Ascending aorta (tissue), 2 donors: ENCODE measurements around the gene URI1. TPM values are rescaled to one million over a fixed set of nuclear protein-coding genes. Genes with fewer than 3 reads are reported as not detected.
"Not testable (repeated sequence)": the region's sequence is repeated elsewhere in the genome, so short reads cannot be mapped to it uniquely, and the experiment has no call there.

Source experiments
- DNase-seq, 2 donors: peaks; one replicate each; pipeline ENCODE4 v3.0.0-alpha.2; 2019; ENCODE audit warnings: low spot score in 2 of 2
- H3K27ac ChIP-seq, 2 donors: fragments of 200-600 bp; sonication (generic); one replicate each; pipeline ENCODE4 v1.5.1; 2016 to 2017; ENCODE audit warnings: mild to moderate bottlenecking in 1 of 2
- H3K27me3 ChIP-seq: fragments of 200-600 bp; sonication (generic); one replicate; pipeline ENCODE4 v1.5.1; 2017
- H3K36me3 ChIP-seq, 2 donors: fragments of 200-600 bp; sonication (generic); one replicate each; pipeline ENCODE4 v1.5.1; 2016
- H3K4me1 ChIP-seq, 2 donors: fragments of 200-600 bp; sonication (generic); one replicate each; pipeline ENCODE4 v1.5.1; 2016 to 2017; ENCODE audit warnings: mild to moderate bottlenecking in 1 of 2
- H3K4me3 ChIP-seq, 2 donors: fragments of 200-600 bp; sonication (generic); one replicate each; pipeline ENCODE4 v1.5.1; 2016 to 2017; ENCODE audit warnings: mild to moderate bottlenecking in 1 of 2
- H3K9me3 ChIP-seq, 2 donors: fragments of 200-600 bp; sonication (generic); one replicate each; pipeline ENCODE4 v1.5.1; 2016
- intact Hi-C: fragments of 100-400 bp; cut with DNase I; formaldehyde crosslinking; loops from one replicate; pipeline ENCODE4 v1.15.1; 2023
- total RNA-seq: library from RNA; depleted of rRNA; stranded (reverse); fragments of >200 nt; gene quantifications from one replicate; pipeline ENCODE4 v1.1.0, GENCODE V29; 2016
- TF ChIP-seq, protein P1 (sequence below), 3 experiments: fragments of 200-600 bp in 2 of 3; fragments of 450-650 bp in 1 of 3; sonication (generic) in 2 of 3; IDR thresholded peaks; one replicate each; pipeline ENCODE4 v1.5.1; 2016 to 2019; ENCODE audit warnings: antibody characterized with exemption in 3 of 3, mild to moderate bottlenecking in 1 of 3, moderate library complexity in 1 of 3

URI1 gene
- total RNA-seq, 1 donor from 2014 or later = 23.8 TPM

DNA sequence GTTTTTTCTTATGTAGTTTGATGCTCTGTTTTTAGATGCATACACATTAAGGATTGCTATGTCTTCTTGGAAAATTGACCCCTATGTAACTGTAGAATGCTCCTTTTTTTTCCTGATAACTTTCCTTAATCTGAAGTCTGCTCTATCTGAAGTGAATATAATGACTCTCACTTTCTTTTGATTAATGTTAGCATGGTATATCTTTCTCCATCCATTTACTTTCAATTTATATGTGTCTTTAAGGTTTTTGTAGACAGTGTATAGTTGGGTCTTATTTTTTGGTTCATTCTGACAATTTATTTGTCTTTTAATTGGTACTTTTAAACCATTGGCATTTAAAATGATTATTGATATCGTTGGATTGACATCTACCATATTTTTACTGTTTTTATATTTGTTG, 92.3 kb downstream of the URI1 start:
- no peak for DNase-seq
- TF ChIP-seq, protein P1, sequence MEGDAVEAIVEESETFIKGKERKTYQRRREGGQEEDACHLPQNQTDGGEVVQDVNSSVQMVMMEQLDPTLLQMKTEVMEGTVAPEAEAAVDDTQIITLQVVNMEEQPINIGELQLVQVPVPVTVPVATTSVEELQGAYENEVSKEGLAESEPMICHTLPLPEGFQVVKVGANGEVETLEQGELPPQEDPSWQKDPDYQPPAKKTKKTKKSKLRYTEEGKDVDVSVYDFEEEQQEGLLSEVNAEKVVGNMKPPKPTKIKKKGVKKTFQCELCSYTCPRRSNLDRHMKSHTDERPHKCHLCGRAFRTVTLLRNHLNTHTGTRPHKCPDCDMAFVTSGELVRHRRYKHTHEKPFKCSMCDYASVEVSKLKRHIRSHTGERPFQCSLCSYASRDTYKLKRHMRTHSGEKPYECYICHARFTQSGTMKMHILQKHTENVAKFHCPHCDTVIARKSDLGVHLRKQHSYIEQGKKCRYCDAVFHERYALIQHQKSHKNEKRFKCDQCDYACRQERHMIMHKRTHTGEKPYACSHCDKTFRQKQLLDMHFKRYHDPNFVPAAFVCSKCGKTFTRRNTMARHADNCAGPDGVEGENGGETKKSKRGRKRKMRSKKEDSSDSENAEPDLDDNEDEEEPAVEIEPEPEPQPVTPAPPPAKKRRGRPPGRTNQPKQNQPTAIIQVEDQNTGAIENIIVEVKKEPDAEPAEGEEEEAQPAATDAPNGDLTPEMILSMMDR (IDR thresholded peaks at IDR 0.05) = no peak
- no peaks in the 10 kb centered on the region for H3K4me1 ChIP-seq
- peaks cover 3 to 31% of the 10 kb centered on the region in 2 donors for H3K36me3 ChIP-seq
- no peak overlapping the region for H3K4me3 ChIP-seq
- no peaks in the 10 kb centered on the region for H3K9me3 ChIP-seq
- intact Hi-C loops = no loop called here
- H3K27me3 ChIP-seq = no peaks in the 10 kb centered on the region
- H3K27ac ChIP-seq = no peak overlapping the region

DNA sequence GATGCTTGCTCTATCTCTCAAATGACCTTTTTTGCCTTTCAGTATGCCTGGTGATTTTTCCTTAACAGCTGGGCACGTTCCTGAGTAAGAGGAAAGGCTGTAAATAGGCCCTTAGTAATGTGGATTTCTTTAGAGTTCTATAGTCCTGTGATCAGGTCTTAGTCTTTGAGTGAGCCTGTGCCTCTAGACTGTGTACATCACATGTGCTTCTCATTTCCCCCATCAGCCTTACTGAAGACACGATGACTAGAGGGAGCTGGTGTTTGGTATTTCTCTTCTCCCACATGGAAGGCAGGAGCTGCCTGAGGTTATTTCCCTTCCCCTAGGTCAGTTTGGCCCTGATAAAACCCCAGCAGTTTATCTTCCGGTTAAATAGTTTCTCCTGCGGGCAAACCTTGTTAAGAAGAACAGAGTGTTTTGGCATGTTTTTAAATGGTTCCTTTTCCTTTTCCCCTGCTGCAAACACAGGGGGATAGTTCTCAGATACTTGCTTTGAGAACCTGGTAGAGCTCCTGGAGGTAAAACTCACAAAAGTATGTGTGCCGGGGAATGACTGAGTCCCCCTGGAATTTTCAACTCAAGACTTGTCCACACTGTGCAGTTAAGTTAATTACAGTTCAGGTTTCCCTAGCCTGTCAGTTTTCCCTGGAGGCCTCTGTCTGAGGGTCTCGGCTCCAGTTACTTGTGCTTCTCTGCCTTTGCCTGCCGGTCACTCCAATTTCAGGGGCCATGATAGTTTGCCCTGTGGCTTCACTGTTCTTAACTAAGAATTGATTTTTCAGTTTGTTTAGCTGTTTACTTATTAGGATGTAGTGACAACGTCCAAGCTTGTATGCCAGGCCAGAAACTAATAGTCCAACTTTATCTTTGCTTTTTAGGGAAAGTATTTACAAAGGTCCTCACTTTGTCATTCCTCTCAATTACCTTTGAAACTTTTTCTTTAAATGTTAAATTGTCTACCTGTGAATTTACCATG, 94.4 kb downstream of the URI1 start:
- peaks cover 0 to 18% of the 10 kb centered on the region in 2 donors for H3K36me3 ChIP-seq
- no peak overlapping the region for H3K27ac ChIP-seq
- no peaks in the 10 kb centered on the region for H3K9me3 ChIP-seq
- H3K27me3 ChIP-seq = no peaks in the 10 kb centered on the region
- H3K4me3 ChIP-seq = no peak overlapping the region
- intact Hi-C loops = no loop called here
- TF ChIP-seq, protein P1 (IDR thresholded peaks at IDR 0.05) = no peak
- no peaks in the 10 kb centered on the region for H3K4me1 ChIP-seq
- no peak for DNase-seq

DNA sequence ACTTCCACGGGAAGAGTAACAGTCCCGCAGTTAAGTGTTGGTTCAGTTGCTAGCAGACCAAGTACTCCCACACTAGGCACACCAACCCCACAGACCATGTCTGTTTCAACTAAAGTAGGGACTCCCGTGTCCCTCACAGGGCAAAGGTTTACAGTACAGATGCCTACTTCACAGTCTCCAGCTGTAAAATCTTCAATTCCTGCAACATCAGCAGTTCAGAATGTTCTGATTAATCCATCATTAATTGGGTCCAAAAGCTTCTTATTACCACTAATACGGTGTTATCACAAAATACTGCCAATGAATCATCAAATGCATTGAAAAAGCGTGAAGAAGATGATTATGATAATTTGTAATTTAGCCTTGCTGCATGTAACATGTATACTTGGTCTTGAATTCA, 95.8 kb downstream of the URI1 start:
- Histone ChIP-seq H3K27me3 (no peaks in the 10 kb centered on the region), H3K4me3 (no peak overlapping the region), H3K9me3 (no peaks in the 10 kb centered on the region), H3K36me3 (peaks cover 0 to 13% of the 10 kb centered on the region in 2 donors), H3K4me1 (no peaks in the 10 kb centered on the region), H3K27ac (no peak overlapping the region)
- intact Hi-C loops = no loop called here
- DNase-seq = no peak
- TF ChIP-seq, protein P1 (IDR thresholded peaks at IDR 0.05) = no peak

DNA sequence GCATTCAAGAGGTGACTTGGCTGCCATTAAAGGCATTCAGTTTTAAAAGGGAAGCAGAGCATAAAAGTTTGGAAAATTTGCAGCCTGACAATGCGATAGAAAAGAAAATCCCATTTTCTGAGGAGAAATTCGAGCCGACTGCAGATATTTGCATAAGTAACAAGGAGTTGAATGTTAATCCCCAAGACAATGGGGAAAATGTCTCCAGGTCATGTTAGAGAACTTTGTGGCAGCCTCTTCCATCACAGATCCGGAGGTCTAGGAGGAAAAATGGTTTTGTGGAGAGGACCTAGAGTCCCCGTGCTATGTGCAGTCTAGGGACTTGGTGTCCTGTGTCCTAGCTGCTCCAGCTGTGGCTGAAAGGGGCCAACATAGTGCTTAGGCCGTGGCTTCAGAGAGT, 99.9 kb downstream of the URI1 start:
- intact Hi-C loops, H3K9me3 ChIP-seq, DNase-seq, H3K27ac ChIP-seq, H3K27me3 ChIP-seq, H3K4me3 ChIP-seq, H3K4me1 ChIP-seq, H3K36me3 ChIP-seq: not testable (repeated sequence)

DNA sequence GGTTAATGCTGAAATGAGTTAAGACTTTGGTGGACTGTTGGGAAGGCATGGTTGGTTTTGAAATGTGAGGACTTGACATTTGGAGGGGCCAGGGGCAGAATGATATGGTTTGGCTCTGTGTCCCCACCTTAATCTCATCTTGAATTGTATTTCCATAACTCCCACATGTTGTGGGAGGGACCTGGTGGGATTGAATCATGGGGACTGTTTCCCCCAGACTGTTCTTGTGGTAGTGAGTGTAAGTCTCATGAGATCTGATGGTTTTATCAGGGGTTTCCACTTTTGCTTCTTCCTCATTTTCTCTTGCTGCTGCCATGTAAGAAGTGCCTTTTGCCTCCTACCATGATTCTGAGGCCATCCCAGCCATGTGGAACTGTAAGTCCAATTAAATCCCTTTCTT, 101.0 kb downstream of the URI1 start:
- H3K27ac ChIP-seq, H3K9me3 ChIP-seq, DNase-seq, H3K27me3 ChIP-seq, intact Hi-C loops, H3K36me3 ChIP-seq, H3K4me1 ChIP-seq, H3K4me3 ChIP-seq: not testable (repeated sequence)

DNA sequence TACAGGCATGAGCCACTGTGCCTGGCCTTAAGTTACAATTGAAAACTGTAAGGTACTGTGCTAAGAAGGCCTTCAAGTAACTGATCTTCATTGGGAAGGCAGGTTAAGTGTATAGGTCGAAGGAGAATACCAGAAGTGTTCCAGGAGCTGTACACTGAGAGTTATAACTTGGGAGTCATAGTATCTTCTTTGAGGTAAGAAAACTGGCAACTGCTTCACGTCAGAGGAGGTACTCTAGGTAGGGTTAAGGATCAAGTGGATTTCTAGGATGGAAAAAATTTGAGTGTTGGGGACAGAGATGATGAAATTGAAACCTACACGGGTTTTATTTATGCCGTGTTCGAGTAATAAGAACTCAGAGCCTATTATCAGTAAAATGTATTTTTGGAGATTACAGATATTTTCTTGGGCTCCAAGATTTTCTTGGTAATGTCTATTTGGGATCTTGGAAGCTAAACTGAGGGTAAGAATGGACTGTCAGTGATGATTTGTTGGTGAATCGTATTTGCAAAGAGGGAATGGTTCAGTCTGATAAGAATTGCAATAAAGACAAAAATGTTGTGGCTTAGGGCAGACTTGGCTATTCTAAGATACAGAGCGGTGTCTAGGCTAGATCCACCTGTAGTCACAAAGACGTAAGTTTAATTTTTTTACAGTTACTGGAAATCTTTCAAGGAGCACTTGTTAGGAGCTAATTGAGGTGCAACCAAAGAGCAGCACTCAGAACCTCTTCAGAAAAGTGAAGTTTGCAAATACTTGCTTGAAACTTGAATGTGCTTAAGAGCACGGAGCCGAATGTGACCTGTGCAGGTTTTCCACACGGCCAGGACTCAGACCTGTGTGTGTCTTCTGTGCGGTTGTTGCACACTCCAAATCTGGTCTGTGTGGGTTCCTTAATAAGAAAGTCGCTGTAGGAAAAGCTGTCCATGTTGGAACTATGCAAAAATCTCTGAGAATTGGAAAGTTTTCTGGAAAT, 102.5 kb downstream of the URI1 start:
- intact Hi-C loops = no loop called here
- H3K27ac ChIP-seq = no peak overlapping the region
- H3K4me3 ChIP-seq = no peak overlapping the region
- H3K27me3 ChIP-seq = no peaks in the 10 kb centered on the region
- no peaks in the 10 kb centered on the region for H3K9me3 ChIP-seq
- TF ChIP-seq, protein P1 (IDR thresholded peaks at IDR 0.05) = no peak
- no peak for DNase-seq
- no peaks in the 10 kb centered on the region for H3K36me3 ChIP-seq
- no peaks in the 10 kb centered on the region for H3K4me1 ChIP-seq
